ENCODE data around the gene BCL7A.
"Not testable (repeated sequence)": the region's sequence is repeated elsewhere in the genome, so short reads cannot be mapped to it uniquely, and the experiment has no call there.

Gene BCL7A

DNA sequence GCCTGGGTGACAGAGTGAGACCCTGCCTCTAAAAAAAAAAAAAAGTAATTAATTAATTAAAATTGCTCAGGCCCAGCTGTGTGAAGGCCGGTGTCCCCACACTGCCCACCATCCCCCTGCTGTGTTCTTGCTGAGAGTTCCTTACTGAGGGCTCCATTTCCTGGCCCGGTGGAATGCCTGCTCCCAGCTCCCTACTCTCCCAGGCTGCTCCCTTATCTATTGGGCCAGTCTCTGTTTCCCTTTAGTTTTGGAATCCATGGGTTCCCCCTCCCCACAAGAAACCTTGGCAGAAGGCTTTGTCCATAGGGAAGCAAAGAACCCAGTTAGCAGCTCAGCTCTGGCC is 75.9 kb downstream of the BCL7A start:
- no peak for DNase-seq

DNA sequence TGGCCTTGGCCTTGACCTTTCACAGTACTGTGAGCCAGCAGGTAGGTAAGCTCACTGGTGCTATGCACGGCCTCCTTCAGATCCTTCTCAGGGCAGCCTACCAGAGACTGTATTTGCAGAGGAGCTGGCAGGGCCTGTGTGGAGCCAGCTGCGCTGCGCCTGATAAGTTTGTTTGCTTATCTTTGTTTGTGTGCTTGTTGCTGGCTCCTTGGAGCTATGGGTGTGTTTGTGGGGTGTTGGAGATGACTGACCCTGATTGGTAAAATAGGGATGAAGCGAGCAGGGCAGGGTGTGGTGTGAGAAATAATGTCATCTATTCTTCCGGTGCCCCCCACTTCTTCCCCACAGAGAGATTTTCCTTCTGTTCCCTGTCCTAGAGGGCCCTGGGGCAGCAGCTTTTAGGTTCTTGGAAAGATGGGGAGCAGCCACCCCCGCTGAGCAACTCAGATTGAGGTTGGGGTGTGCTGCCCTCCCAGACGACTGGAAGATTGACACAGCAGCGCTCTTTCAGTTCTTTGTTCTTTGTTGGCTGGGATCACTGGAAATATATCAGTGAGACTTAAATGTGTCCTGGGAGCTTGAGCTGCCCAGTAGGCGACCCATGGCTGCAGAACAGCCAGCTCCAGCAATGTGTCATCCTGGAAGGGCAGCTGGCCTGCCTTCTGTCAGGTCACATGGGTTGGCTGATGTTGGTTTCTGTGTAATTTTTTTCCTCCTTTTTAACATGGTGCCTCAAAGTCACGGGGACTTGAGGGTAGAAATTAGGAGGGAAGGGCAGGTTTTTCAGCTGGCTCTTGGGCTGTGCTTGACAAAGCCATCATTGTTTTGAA is 76.5 kb downstream of the BCL7A start:
- no peak for DNase-seq

DNA sequence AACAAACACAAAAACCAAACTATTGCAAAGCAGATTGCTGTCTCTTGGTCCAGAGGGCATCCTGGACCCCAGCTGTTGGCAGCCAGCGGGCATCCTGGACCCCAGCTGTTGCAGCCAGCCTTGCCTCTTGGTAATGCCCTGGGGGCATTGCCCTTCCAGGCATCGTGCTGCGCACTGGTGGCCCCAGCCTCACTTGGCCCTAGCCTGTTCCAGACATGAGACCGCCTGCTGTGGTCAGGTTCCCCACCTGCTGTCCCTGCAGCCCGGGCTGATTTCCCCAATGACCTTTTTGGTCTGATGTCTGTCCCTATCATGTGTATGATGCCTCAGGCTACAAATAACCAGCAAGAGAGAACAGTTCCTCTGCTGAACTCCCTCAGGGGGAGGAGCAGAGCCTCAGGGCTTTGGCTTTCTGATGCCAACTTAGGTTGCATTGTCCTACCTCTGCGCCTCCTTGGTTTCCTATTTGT is 77.6 kb downstream of the BCL7A start:
- no peak for DNase-seq

DNA sequence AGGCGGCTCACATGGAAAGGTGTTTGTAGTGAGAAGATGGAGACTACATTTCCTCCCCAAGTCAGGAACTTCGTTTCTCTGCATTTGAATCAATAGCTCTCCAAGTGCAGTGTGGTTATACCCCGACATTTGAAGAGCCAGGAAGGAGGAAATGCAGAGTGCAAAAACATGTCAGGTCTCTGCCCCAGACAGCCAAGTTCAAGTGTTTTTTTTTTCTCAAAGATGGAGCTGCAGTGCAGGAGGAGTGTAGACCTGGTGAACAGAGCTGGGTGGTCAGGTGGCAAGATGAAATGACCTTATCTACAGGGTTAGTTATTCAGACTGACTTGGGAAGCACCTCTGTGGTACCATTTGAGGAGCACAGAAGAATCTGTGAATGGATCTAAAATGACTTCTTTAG is 78.2 kb downstream of the BCL7A start:
- no peak for DNase-seq

DNA sequence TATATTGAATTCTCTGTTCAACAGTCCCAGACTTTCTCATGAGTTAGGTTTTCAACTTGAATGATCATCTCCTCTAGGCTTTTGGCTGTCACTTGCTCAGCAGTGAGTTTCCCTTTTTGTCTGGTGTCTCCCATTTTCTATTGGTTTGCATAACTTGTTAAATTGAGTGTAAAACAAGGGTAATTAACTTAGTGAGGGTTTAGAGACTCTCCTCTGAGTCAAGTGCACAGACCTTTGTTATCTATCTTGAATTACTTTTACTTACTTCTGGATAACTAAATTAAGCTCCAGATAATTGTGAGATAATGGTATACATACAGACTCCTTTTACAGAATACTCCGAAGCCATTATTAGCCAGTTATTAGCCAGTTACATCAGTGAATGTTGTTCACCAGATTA is 78.9 kb downstream of the BCL7A start:
- no peak for DNase-seq

DNA sequence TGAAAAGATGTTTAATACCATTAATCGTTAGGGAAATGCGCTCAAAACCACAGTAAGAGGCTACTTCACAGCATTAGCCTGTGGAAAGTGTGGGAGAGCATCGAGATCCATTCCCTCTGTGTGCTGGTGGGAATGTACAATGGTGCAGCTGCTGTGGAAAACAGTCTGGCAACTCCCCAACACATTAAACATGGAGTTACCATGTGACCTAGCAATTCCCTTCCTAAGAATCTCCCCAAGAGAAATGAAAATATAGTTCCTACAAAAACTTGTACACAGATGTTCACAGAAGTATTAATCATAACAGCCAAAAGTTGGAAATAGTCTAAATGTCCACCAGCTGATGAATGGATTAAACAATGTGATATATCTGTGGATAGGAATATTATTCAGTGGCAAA is 80.6 kb downstream of the BCL7A start:
- no peak for DNase-seq

DNA sequence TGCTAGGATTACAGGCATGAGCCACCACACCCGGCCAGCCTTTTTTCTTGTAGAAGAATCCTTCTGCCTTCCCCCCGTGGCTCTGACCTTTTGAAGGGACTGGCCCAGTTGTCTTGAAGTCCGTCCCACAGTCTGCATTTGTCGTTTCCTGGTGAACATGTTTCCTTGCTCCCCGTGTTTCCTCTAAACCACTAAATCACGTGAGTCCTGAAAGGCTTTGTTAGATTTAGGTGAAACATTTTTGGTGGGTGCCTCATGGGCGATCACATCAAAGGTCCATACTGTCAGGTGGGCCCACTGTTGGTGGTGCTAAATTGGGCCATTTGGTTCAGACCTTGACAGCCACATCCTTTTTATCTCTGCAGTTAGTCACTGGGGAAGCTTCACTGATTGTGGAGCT is 83.2 kb downstream of the BCL7A start:
- no peak for DNase-seq

DNA sequence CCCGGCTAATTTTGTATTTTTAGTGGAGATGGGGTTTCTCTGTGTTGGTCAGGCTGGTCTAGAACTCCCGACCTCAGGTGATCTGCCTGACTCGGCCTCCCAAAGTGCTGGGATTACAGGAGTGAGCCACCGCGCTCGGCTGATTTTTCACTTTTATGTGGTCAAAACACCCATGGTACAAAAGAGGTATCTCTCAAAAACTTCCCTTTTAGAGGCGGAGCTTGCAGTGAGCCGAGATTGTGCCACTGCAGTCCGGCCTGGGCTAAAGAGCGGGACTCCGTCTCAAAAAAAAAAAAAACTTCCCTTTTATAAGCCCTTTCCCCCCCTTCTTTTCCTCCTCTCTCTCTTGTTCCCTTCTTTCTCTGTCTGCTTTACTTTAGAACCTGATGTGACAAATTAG is 83.8 kb downstream of the BCL7A start:
- not testable (repeated sequence) for DNase-seq

DNA sequence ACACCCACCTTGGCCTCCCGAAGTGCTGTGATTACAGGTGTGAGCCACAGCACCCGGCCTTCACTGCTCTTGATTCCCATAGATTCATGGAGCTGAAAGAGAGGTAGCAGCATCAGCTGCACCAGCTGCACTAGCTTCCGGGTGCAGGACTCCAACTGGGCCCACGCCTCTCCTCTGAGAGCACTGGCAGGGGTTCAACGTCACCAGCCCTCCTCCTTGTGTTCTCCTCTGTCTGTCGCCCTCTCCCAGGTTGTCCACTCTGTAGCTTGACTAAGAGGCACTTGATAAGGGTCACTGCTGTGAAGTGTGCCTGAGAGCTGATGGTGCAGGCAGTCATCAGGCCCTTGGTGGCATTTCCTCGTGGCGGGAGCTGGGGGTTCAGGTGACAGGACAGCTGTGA is 85.2 kb downstream of the BCL7A start:
- DNase-seq, result no peak

DNA sequence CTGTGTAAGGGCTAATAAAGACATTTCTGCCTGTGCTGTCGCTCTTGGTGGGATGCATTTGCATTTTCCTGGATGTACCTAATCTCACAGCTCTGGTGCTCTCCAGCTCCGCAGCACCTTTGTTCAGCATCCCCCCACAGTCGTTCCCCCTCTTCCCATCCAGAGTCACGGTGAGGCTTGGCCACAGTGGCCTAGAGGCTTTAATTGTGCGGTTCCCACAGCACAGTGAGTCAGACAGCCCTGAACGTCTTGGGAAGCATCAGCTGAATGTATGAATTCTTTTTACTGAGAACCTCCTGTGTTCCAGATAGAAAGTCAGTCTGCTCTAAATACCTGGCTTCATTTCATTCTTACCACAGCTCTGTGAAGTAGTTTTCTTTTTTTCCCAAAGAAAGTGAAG is 85.6 kb downstream of the BCL7A start:
- no peak for DNase-seq

DNA sequence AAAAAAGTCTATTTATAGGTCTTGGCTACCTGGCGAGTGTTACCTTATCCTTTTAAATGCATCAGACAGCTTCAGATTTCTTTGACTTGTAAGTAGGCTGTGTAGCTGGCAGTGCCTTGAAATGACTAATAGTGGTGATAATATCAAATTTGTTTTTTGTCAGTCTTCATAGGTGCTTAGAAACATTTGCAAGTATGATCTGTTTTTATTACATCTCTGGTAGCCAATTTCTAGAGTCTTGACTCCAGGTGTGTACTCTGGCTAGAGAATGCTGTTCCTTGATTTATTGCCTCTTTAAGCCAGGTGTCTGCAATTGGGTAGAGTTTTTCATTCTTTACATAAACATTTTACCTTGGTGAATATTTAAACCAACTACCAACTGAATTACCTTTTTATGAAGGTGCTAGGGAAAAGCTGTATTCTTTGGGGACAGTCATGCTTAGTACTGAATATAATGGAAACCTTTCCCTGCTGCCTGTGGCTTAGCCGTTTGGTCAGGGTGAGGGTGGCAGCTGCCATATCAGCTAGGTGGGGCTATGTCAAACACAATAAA is 89.5 kb downstream of the BCL7A start:
- DNase-seq, result no peak

Data from activated CD4-positive, CD25-positive, alpha-beta regulatory T cell treated with anti-CD3 and anti-CD28 coated beads, Interleukin-2, amount 50 U/mL, for 72 hours (primary cell).